Uterine smooth muscle cell (primary cell): ENCODE measurements around the gene POGLUT2. TPM values are rescaled to one million over a fixed set of nuclear protein-coding genes. Genes with fewer than 3 reads are reported as not detected.

ENCODE experiments used
- total RNA-seq: library from RNA; depleted of rRNA; stranded (reverse); fragments of >200 nt; gene quantifications from 2 replicates; pipeline ENCODE4 v1.2.3, GENCODE V29; 2014

Gene POGLUT2
- 14.1 and 20.1 TPM in 2 replicates for total RNA-seq

DNA sequence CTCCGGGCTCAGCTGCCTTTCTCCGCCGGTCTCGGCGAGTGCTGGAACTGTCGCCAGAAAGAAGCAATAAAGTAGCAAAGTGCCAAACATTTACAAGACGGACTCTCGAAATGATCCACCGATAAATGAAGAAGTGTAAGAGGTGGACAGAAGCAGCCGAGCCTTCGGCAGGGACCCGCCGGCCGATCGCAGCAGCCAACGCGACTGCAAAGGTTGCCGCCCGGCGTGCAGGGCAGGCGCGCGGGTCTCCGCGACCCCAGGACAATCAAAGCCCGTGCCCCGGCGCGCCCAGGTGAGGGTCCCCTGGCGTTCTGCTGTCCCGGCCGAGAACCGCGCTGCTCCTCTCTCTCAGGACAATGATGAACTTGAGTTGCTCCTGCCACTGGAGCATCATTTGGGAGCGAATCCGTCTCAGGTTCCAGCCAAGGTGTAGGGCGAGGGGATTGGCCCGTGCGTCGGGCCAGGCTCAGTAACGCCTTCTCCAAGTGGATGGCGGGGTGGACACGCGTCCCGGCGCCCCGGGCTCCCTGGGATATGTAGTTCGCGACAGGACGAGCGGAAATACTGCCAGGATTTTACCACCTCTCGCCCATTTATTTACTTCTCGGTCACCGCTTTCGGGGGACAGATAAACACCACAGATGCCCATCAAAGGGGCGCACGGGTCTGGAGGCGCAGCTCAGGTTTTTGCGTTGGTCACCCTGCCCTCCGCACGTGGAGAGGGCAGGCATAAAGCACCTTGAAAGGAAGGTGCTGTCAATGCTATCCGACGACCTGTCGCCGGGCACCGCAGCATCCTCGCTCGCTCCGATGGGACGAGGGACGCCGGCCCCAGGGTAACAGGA, at the start of gene POGLUT2, which contains the start of gene BIVM:
TSS of gene POGLUT2 (minus strand) at position 396 of the 845 bp plus-strand sequence. CDS start at position 90, 306 bp downstream.
TSS of gene BIVM (plus strand) at position 539 of the 845 bp plus-strand sequence. CDS start 8,149 bp downstream, outside the sequence.

DNA sequence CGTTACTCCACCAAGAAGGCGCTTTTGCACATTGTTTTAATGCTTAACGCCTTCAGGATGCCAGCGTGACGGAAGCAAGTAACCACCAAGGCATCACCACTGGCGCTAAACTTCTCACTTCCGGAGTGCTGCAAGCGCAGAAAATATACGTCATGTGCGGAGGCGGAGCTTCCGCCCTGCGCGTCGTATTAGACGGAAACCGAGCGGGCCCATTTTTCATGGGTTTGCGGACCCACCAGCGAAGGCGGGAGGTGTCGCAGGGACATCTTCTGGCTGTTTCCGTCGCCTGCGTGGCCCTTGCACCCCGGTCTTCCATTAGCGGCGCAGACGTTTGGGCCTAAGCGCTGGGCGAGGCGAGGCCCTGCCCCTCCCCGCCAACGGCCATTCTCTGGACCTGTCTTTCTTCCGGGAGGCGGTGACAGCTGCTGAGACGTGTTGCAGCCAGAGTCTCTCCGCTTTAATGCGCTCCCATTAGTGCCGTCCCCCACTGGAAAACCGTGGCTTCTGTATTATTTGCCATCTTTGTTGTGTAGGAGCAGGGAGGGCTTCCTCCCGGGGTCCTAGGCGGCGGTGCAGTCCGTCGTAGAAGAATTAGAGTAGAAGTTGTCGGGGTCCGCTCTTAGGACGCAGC, 47.0 kb upstream of the POGLUT2 start, which contains the start of gene ERCC5:
TSS of gene ERCC5 (plus strand) at position 403 of the 631 bp plus-strand sequence. CDS start 235 bp downstream, outside the sequence.

DNA sequence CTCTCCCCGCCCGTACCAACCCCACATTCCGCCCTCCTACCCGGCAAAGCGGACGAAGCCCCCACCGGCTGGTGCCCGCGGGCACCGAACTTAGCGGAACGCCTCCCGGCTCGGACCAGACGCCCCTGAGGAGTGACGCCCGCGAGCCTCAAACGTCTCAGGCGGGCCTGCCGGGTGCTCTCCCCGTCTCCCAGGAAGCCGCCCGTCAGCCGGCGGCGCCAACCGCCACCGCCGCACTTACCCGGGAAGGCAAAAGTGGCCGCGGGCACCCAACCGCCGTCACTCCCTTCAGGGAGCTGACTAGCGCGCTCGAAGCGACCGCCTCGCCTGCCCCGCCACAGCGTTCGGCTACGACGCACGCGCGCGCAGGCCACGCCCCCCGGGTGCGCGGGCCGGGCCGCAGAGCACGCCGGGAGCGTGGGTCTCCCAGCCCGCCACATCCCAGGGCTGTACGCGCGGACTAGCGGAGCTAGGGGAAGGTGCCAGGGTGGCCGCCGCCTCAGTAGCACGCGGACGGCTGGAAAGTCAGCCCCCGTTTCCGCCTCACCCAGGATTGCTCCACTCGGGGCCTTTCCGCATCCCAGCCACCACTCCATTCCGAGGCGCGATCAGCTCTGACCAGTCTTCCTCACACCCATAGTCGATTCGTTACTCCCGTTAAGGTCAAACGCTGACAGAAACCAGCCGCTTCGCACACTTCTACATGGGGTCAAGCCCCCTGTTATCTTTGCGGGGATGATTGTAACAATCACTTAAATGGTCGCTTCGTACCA, 25.1 kb downstream of the POGLUT2 start, which contains the start of gene TEX30:
TSS of gene TEX30 (minus strand) at position 346 of the 773 bp plus-strand sequence. CDS start 3,760 bp downstream, outside the sequence.

Other genes with a start within 250 kb of the POGLUT2 start
- gene TPP2, start 202.0 kb downstream of the POGLUT2 start, total RNA-seq = 82.4 and 84.7 TPM in 2 replicates
- not detected in 2 replicates for gene METTL21C, start 103.9 kb downstream of the POGLUT2 start, total RNA-seq
- gene TEX30, start 25.2 kb downstream of the POGLUT2 start, total RNA-seq = 14.6 and 31.2 TPM in 2 replicates
- 19.8 and 20.1 TPM in 2 replicates for gene BIVM, start 143 bp upstream of the POGLUT2 start, total RNA-seq
- gene ERCC5, start 47.1 kb upstream of the POGLUT2 start, total RNA-seq = 65.7 and 73.0 TPM in 2 replicates